K562 (cell line): ENCODE data around the gene G2E3. TPM values are rescaled to one million over a fixed set of nuclear protein-coding genes. Genes with fewer than 3 reads are reported as not detected.

Experiments used
- ATAC-seq: fragments of 200-7000 bp; cut with Tn5 transposase; 3 replicates; pipeline ENCODE4 v1.9.1; 2020; ENCODE audit warnings: moderate library complexity
- BruUV-seq: library from RNA; stranded (reverse); fragments of 400-500 nt; replicated peaks from 2 replicates; lab custom pipeline; 2021; lab: Mats Ljungman, UMichigan
- CTCF ChIA-PET: fragments of 300-600 bp; formaldehyde crosslinking; extraction: SDS; loops from one replicate; lab custom pipeline; 2021; ENCODE audit warnings: low intra/inter-chr PET ratio; lab: Yijun Ruan, JAX
- POLR2A ChIA-PET: fragments of 300-600, 350-650 bp; sonication (Branson Sonifier 250); formaldehyde crosslinking; extraction: SDS; loops from one replicate; lab custom pipeline; 2021; ENCODE audit warnings: antibody characterized with exemption, inconsistent platforms; lab: Yijun Ruan, JAX
- DNase-seq, 4 experiments: peaks; one replicate each; pipeline versions ENCODE4 v3.0.0 to v3.0.0-alpha.2; 2011 to 2018; ENCODE audit warnings: low spot score in 3 of 4, mixed read lengths in 3 of 4; ENCODE audit errors: extremely low read depth in 1 of 4
- FAIRE-seq: peaks from 2 replicates; lab custom pipeline; 2011; peaks lifted over from hg19 to GRCh38; lab: Jason Lieb, UNC
- H2AFZ ChIP-seq: 2 replicates; pipeline ENCODE4 v1.6.0; 2011; ENCODE audit warnings: low read depth, low read length, control low read depth, inconsistent platforms
- H3K27ac ChIP-seq: fragments of 200-600 bp; 3 replicates; pipeline ENCODE4 v1.8.0; 2011; ENCODE audit warnings: low read depth, mild to moderate bottlenecking, control low read depth, inconsistent platforms, low read length, moderate library complexity, mixed read lengths; ENCODE audit errors: extremely low read depth
- H3K27me3 ChIP-seq, 2 experiments: fragments of 300-600 bp in 1 of 2; 2 replicates in 1 of 2; 3 replicates in 1 of 2; pipeline versions ENCODE4 v1.6.0 to v1.8.0; 2011; ENCODE audit warnings: inconsistent platforms in 2 of 2, low read length in 2 of 2, mild to moderate bottlenecking in 1 of 2, mixed read lengths in 1 of 2, moderate library complexity in 1 of 2; ENCODE audit not compliant: control insufficient read depth in 2 of 2, insufficient read depth in 2 of 2
- H3K36me3 ChIP-seq: fragments of 300-600 bp; 3 replicates; pipeline ENCODE4 v1.8.0; 2011; ENCODE audit warnings: mild to moderate bottlenecking, low read length, inconsistent platforms; ENCODE audit not compliant: control insufficient read depth, insufficient read depth
- H3K4me1 ChIP-seq, 2 experiments: fragments of 200-600 bp in 1 of 2; replicated peaks in 1 of 2; 2 replicates in 1 of 2; 3 replicates in 1 of 2; pipeline versions ENCODE4 v1.5.1 to v1.8.0; 2011; ENCODE audit warnings: inconsistent platforms in 2 of 2, low read length in 2 of 2, mild to moderate bottlenecking in 1 of 2, mixed read lengths in 1 of 2, moderate library complexity in 1 of 2; ENCODE audit not compliant: control insufficient read depth in 2 of 2, insufficient read depth in 2 of 2
- H3K4me2 ChIP-seq: 2 replicates; pipeline ENCODE4 v1.6.1; 2011; ENCODE audit warnings: low read length, control low read depth, inconsistent platforms, mixed read lengths; ENCODE audit not compliant: insufficient read depth
- H3K4me3 ChIP-seq: fragments of 200-600 bp; sonication (generic), shearing (Covaris generic); 2 replicates; pipeline ENCODE4 v1.5.1; 2016; ENCODE audit warnings: control low read depth, inconsistent platforms
- H3K79me2 ChIP-seq: fragments of 200-600 bp; 3 replicates; pipeline ENCODE4 v1.8.0; 2011; ENCODE audit warnings: low read length, inconsistent platforms; ENCODE audit not compliant: control insufficient read depth, insufficient read depth
- H3K9ac ChIP-seq, 2 experiments: 2 replicates each; pipeline versions ENCODE4 v1.6.0 to v1.6.1; 2011; ENCODE audit warnings: low read depth in 2 of 2, low read length in 2 of 2, control low read depth in 1 of 2, inconsistent platforms in 1 of 2, mild to moderate bottlenecking in 1 of 2, mixed read lengths in 1 of 2; ENCODE audit not compliant: insufficient read depth in 1 of 2
- H3K9me1 ChIP-seq: one replicate; pipeline ENCODE4 v1.6.0; 2011; ENCODE audit warnings: inconsistent platforms, mild to moderate bottlenecking, low read length, moderate library complexity; ENCODE audit not compliant: control insufficient read depth, insufficient read depth
- H3K9me3 ChIP-seq: replicated peaks from 2 replicates; pipeline ENCODE4 v1.5.1; 2011; ENCODE audit warnings: low read depth, low read length, inconsistent platforms; ENCODE audit not compliant: control insufficient read depth, insufficient read depth
- H4K20me1 ChIP-seq: replicated peaks from 2 replicates; pipeline ENCODE4 v1.6.1; 2011; ENCODE audit warnings: low read length, inconsistent platforms, mixed read lengths; ENCODE audit not compliant: control insufficient read depth, insufficient read depth
- ATF7 ChIP-seq: fragments of 450-650 bp; IDR thresholded peaks from 2 replicates; pipeline ENCODE4 v1.7.1; 2014; ENCODE audit warnings: mild to moderate bottlenecking, moderate library complexity
- CREM ChIP-seq: IDR thresholded peaks from 2 replicates; pipeline ENCODE4 v1.6.1; 2014; ENCODE audit warnings: antibody characterized with exemption, low read depth
- ELF4 ChIP-seq: fragments of 450-650 bp; formaldehyde crosslinking; IDR thresholded peaks from 2 replicates; pipeline ENCODE4 v1.4.0; 2022; ENCODE audit warnings: missing genetic modification characterization
- ILK ChIP-seq: fragments of 450-650 bp; IDR thresholded peaks from 2 replicates; pipeline ENCODE4 v1.6.1; 2016; ENCODE audit warnings: missing genetic modification characterization, low read depth, mild to moderate bottlenecking, missing compliant biosample characterization, moderate library complexity, borderline replicate concordance
- MCM3 ChIP-seq: fragments of 450-650 bp; IDR thresholded peaks from 2 replicates; pipeline ENCODE4 v1.6.1; 2016
- PCBP2 ChIP-seq: fragments of 200-400 bp; formaldehyde crosslinking; IDR thresholded peaks from 2 replicates; pipeline ENCODE4 v1.6.1; 2018; ENCODE audit warnings: low read length, low read depth, mild to moderate bottlenecking, moderate library complexity; ENCODE audit not compliant: poor library complexity, severe bottlenecking
- POLR2A ChIP-seq: fragments of 450-650 bp; conservative IDR thresholded peaks from 2 replicates; pipeline ENCODE4 v1.6.1; 2016
- RCOR1 ChIP-seq, 2 experiments: IDR thresholded peaks; 2 replicates each; pipeline ENCODE4 v1.6.1; 2012; ENCODE audit warnings: low read depth in 2 of 2, low read length in 2 of 2, borderline replicate concordance in 1 of 2, improper control_type of control experiment in 1 of 2
- ZNF143 ChIP-seq: sonication (generic); formaldehyde crosslinking; IDR thresholded peaks from 2 replicates; pipeline ENCODE4 v1.9.0; 2022; ENCODE audit warnings: mild to moderate bottlenecking, missing genetic modification reagents
- ZNF668 ChIP-seq: fragments of 250-450 bp; sonication (Bioruptor Pico); IDR thresholded peaks from 2 replicates; pipeline ENCODE4 v1.8.0; 2022; ENCODE audit warnings: mild to moderate bottlenecking, inconsistent platforms
- WGBS: fragments of 100-300 bp; shearing (Covaris generic); methylation state at CpG from one replicate; pipeline ENCODE4 v1.1.6; 2016; ENCODE audit warnings: low coverage, mixed read lengths; ENCODE audit not compliant: insufficient coverage; ENCODE audit errors: missing lambda C conversion rate; 5-methylcytosine and 5-hydroxymethylcytosine counted together
- in situ Hi-C: fragments of 300-500 bp; cut with MboI; formaldehyde crosslinking; loops from 4 replicates; pipeline ENCODE4 v1.15.0; 2018; ENCODE audit warnings: inconsistent platforms, mixed read lengths
- intact Hi-C: fragments of 100-400 bp; cut with micrococcal nuclease; formaldehyde crosslinking; loops from 2 replicates; pipeline ENCODE4 v1.14.2; 2022
- polyA plus RNA-seq, 8 experiments: library from polyadenylated mRNA; depleted of rRNA in 4 of 8; stranded (reverse) in 5 of 8; unstranded in 3 of 8; fragments of >200 nt; fragmentation: Nextera tagmentation in 2 of 8; fragmentation: Illumina TruSeq in 1 of 8; extraction: Ambion mirVana in 2 of 8; extraction: Trizol in 1 of 8; gene quantifications; 2 replicates each; pipeline versions ENCODE4 v1.2.1 to v1.2.3, GENCODE V29; 2011 to 2014; ENCODE audit warnings: inconsistent platforms in 1 of 8, missing spikeins in 1 of 8
- total RNA-seq, 7 experiments: library from RNA; depleted of rRNA in 6 of 7; stranded (reverse); fragments of >200 nt in 6 of 7; fragmentation: Illumina TruSeq in 2 of 7; extraction: Trizol in 2 of 7; gene quantifications; 2 replicates each; pipeline versions ENCODE4 v1.2.1 to v1.2.3, GENCODE V29; 2011 to 2021; ENCODE audit warnings: low replicate concordance in 1 of 7
- TF ChIP-seq, protein P1 (sequence below): fragments of 450-650 bp; IDR thresholded peaks from 2 replicates; pipeline ENCODE4 v1.6.1; 2016; ENCODE audit warnings: missing biosample characterization, missing genetic modification characterization
- TF ChIP-seq, protein P2 (sequence below), 2 experiments: IDR thresholded peaks in 1 of 2; conservative IDR thresholded peaks in 1 of 2; 2 replicates each; pipeline ENCODE4 v1.6.1; 2016; ENCODE audit warnings: low read depth in 2 of 2, mild to moderate bottlenecking in 1 of 2, missing compliant biosample characterization in 1 of 2, missing genetic modification characterization in 1 of 2, moderate library complexity in 1 of 2
- TF ChIP-seq, protein P3 (sequence below): sonication (generic); formaldehyde crosslinking; IDR thresholded peaks from 2 replicates; pipeline ENCODE4 v1.9.0; 2022; ENCODE audit warnings: mild to moderate bottlenecking, missing genetic modification reagents

Gene G2E3
- total and polyA plus RNA-seq, 9 of the 15 experiments (the other 6 are each of a cell fraction or from before 2014, with no cell fraction given), result 9.8 to 53.5 (median 24.7) TPM

DNA sequence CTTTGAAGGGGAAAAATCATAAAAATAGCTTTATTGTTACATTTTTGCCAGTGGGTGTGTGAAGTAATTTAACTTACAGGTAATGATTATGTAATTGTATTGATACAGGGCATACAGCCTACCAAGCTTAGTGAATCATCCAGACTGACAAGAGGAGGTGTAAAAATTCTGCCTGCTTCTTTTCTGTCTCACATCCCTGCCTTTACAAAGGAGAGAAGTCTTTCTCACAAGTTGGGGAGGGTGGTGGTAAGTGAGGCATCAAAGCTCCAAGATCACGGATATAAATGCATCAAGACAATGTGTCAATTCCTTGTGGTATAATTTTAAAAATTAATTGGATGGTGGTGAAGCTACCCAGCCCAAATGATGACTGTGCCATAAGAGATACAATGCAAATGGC is 39.0 kb upstream of the G2E3 start:
- in situ Hi-C loops, result no loop called here
- no peak overlapping the region for H3K27ac ChIP-seq
- POLR2A ChIA-PET, result interaction anchor here (1.0 kb wide), 1 partner anchor 9 kb away, joined by 4 read pairs; no protein-coding TSS in a partner anchor

DNA sequence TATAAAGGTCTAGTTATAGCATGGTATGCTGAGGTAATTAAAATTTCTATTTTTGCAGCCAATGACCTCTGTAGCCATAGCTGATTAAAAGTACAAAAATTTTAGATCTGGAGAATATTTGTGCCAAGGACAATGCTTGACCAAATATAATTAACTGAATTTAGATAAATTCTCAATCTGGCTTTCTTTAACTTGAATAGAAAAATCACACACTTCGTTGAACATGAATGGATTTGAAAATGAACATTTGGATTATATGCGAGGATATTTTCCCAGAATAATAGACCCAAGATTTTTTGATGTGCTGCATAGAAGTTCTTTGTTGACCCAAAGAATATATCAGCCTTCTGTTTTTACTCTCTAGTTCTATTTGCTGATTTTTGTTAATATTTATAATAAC is 38.4 kb upstream of the G2E3 start:
- Histone ChIP-seq H3K27me3 (no peaks in the 10 kb centered on the region), H3K79me2 (no peaks in the 10 kb centered on the region), H3K4me3 (no peak overlapping the region), H3K4me2 (no peak overlapping the region), H3K27ac (no peak overlapping the region), H3K4me1 (no peaks in the 10 kb centered on the region), H4K20me1 (no peaks in the 10 kb centered on the region), H3K9me1 (no peaks in the 10 kb centered on the region), H3K9ac (no peak overlapping the region), H2AFZ (no peak overlapping the region), H3K36me3 (no peaks in the 10 kb centered on the region), H3K9me3 (no peaks in the 10 kb centered on the region)
- in situ Hi-C loops (no loop called here), intact Hi-C loops (loop anchor here (10.0 kb wide), 1 partner anchor 516 kb away; no protein-coding TSS in a partner anchor)
- ATAC-seq (no peak), FAIRE-seq (no peak), DNase-seq (no peak)
- POLR2A ChIA-PET, result interaction anchor here (0.8 to 1.0 kb wide), 2 partner anchors 8 to 122 kb away, joined by 3 to 4 read pairs; no protein-coding TSS in a partner anchor
- 19% methylated on average over 2 of the region's 2 CpGs for WGBS
- BruUV-seq, result no TSS peak
- CTCF ChIA-PET, result interaction anchor here (0.6 kb wide), 1 partner anchor 39 kb away, joined by 3 read pairs; no protein-coding TSS in a partner anchor
- TF ChIP-seq MCM3, result no peak
- TF ChIP-seq, protein P1, sequence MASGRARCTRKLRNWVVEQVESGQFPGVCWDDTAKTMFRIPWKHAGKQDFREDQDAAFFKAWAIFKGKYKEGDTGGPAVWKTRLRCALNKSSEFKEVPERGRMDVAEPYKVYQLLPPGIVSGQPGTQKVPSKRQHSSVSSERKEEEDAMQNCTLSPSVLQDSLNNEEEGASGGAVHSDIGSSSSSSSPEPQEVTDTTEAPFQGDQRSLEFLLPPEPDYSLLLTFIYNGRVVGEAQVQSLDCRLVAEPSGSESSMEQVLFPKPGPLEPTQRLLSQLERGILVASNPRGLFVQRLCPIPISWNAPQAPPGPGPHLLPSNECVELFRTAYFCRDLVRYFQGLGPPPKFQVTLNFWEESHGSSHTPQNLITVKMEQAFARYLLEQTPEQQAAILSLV (tag), result no peak
- no peak for TF ChIP-seq PCBP2
- no peak for TF ChIP-seq POLR2A
- no peak for TF ChIP-seq CREM
- no peak for TF ChIP-seq RCOR1 (IDR thresholded peaks at IDR 0.05; ENCODE audit: borderline replicate concordance in 1 of 2, low read depth in 2 of 2, low read length in 2 of 2)
- no peak for TF ChIP-seq ILK (tag)
- TF ChIP-seq, protein P2, sequence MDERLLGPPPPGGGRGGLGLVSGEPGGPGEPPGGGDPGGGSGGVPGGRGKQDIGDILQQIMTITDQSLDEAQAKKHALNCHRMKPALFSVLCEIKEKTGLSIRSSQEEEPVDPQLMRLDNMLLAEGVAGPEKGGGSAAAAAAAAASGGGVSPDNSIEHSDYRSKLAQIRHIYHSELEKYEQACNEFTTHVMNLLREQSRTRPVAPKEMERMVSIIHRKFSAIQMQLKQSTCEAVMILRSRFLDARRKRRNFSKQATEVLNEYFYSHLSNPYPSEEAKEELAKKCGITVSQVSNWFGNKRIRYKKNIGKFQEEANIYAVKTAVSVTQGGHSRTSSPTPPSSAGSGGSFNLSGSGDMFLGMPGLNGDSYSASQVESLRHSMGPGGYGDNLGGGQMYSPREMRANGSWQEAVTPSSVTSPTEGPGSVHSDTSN (CRISPR knock-in tag; IDR thresholded peaks at IDR 0.05; ENCODE audit: low read depth), result no peak
- TF ChIP-seq, protein P2 (tag; conservative IDR thresholded peaks at IDR 0.05; ENCODE audit: low read depth), result no peak
- TF ChIP-seq, protein P3, sequence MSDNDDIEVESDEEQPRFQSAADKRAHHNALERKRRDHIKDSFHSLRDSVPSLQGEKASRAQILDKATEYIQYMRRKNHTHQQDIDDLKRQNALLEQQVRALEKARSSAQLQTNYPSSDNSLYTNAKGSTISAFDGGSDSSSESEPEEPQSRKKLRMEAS (CRISPR knock-in tag), result no peak
- no peak for TF ChIP-seq ZNF668 (CRISPR knock-in tag)
- TF ChIP-seq ELF4 (CRISPR knock-in tag), result no peak

More for the DNA sequence above, 39.0 kb upstream of the G2E3 start:
- DNase-seq, result no peak
- Histone ChIP-seq H3K27me3 (no peaks in the 10 kb centered on the region), H3K36me3 (no peaks in the 10 kb centered on the region), H3K4me1 (no peaks in the 10 kb centered on the region), H2AFZ (no peak overlapping the region), H4K20me1 (no peaks in the 10 kb centered on the region), H3K4me3 (no peak overlapping the region), H3K9me1 (no peaks in the 10 kb centered on the region), H3K79me2 (no peaks in the 10 kb centered on the region), H3K9me3 (no peaks in the 10 kb centered on the region), H3K9ac (no peak overlapping the region), H3K4me2 (no peak overlapping the region)
- FAIRE-seq, result no peak
- intact Hi-C loops, result loop anchor here (10.0 kb wide), 1 partner anchor 515 kb away; no protein-coding TSS in a partner anchor
- no peak for TF ChIP-seq ZNF143 (CRISPR knock-in tag)
- no peak for TF ChIP-seq ATF7
- WGBS, result 0% methylated on average over 1 of the region's 1 CpG
- BruUV-seq, result no TSS peak
- CTCF ChIA-PET, result no interaction called here
- no peak for ATAC-seq
